SJSA1 (cell line): ENCODE data around the gene PDLIM7. TPM values are rescaled to one million over a fixed set of nuclear protein-coding genes. Genes with fewer than 3 reads are reported as not detected.

Source experiments
- DNase-seq, 2 experiments: peaks; one replicate each; pipeline ENCODE4 v3.0.0-alpha.2; 2015 to 2020; ENCODE audit warnings: low spot score in 2 of 2, low read depth in 1 of 2
- H3K27ac ChIP-seq: fragments of 250-450 bp; sonication (Bioruptor Pico); 2 replicates; pipeline ENCODE4 v1.5.1; 2020; ENCODE audit warnings: mild to moderate bottlenecking, moderate library complexity
- H3K27me3 ChIP-seq: fragments of 250-450 bp; sonication (Bioruptor Pico); replicated peaks from 2 replicates; pipeline ENCODE4 v1.5.1; 2020; ENCODE audit warnings: mild to moderate bottlenecking, moderate library complexity
- H3K36me3 ChIP-seq: fragments of 250-450 bp; sonication (Bioruptor Pico); 2 replicates; pipeline ENCODE4 v1.5.1; 2020; ENCODE audit warnings: mild to moderate bottlenecking
- H3K4me1 ChIP-seq: fragments of 250-450 bp; sonication (Bioruptor Pico); replicated peaks from 2 replicates; pipeline ENCODE4 v1.6.1; 2021; ENCODE audit warnings: mild to moderate bottlenecking
- H3K4me3 ChIP-seq: fragments of 250-450 bp; sonication (Bioruptor Pico); 2 replicates; pipeline ENCODE4 v1.5.1; 2020; ENCODE audit warnings: mild to moderate bottlenecking
- H3K9me3 ChIP-seq: fragments of 250-450 bp; sonication (Bioruptor Pico); replicated peaks from 2 replicates; pipeline ENCODE4 v1.5.1; 2020; ENCODE audit warnings: mild to moderate bottlenecking
- total RNA-seq: library from RNA; depleted of rRNA; stranded (reverse); fragments of >200 nt; shearing (Covaris generic); gene quantifications from 2 replicates; pipeline ENCODE4 v1.2.3, GENCODE V29; 2014

The PDLIM7 gene
- total RNA-seq, 1 experiment from 2014 or later = 274 TPM

DNA sequence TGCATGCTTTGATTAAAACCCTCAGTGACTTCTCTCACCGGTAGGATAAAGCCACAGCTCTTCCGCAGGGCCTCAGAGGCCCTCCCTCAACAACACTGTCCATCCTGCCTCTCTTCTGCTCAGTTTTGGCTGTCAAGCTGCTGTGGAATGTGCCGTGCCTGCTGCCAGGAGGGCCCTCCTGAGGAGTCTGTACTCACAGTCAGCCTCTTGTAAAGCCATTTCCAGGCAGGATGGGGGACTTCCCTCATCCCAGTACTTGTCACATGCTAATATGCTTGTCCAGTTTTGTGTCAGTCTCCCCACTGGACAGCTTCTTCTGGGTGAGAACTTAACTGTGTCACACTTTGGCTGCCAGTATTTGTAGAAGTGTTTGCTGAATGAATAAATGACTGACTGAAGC lies 33.2 kb upstream of the PDLIM7 start:
- no peak for DNase-seq
- H3K36me3 ChIP-seq = peaks cover 92% of the 10 kb centered on the region
- no peaks in the 10 kb centered on the region for H3K27me3 ChIP-seq

DNA sequence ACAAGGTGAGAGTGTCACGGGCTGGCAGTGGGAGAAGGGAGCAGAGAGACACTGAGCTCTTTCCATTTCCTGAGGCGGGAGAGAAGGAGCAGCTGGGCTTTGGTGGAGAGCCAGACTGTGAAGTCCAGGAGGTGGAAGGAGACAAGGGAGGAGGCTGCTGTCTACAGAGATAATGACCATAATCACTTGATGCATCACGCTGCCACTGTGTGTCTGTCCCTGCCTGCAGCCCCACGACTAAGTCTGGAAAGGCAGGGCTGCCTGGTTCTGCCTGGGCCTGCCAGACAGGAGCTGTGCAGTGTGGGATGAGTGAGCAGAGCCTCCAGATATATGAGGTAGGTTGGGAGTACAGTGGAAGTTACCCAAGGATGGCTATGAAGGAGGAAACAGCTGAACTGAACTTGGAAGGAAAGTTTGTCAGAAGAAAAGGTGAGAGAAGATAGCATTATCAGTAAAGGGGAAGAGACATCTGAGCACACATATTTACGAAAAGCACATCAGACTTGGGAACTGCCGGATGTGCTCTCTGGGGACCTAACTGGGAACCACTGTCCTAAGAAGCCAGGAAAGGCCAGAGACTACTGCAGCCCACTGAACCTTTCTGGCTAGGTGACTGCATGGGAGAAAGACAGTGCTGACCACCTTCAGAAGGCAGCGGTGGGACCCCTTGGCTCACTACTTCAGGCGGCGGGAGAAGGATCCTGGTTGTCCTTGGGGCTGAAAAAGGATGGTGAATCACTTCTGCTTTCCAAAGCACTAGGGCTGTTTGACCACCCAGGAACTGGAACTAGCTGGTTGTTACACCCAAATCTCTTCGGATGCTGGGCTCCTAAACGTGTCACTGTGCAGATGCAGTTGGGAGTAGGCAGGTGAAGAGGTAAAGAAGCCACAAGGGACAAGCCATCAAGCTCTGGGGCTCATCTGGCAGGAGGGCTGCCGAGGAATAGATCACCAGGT lies 32.1 kb upstream of the PDLIM7 start:
- Histone ChIP-seq H3K4me1 (no peaks in the 10 kb centered on the region), H3K36me3 (peaks cover 92% of the 10 kb centered on the region), H3K4me3 (no peak overlapping the region), H3K27me3 (no peaks in the 10 kb centered on the region), H3K9me3 (no peaks in the 10 kb centered on the region), H3K27ac (no peak overlapping the region)
- DNase-seq = no peak

More for the DNA sequence above, 33.2 kb upstream of the PDLIM7 start:
- Histone ChIP-seq H3K9me3 (no peaks in the 10 kb centered on the region), H3K4me1 (no peaks in the 10 kb centered on the region), H3K4me3 (no peak overlapping the region), H3K27ac (no peak overlapping the region)

DNA sequence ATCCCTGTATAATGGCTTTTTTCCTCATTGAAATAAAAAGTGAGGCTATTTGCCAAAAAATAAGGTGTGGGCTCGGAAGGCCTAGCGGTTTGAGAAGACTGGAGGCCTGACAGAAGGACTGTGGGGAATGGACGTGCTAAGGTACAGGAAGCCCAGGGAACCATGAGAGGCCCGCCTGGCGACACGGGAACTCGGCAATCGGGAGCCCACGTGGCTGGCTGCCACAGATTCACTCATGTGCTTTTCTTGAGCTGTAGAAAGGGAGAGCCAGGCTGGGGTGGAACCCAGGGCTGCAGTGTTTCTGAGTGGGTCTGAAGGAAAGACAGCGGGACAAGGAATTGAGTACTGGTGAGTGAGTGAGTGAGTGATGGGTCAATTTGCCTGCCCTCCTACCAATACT lies 31.2 kb upstream of the PDLIM7 start:
- no peaks in the 10 kb centered on the region for H3K9me3 ChIP-seq
- DNase-seq = no peak
- H3K36me3 ChIP-seq = peaks cover 94% of the 10 kb centered on the region
- H3K27ac ChIP-seq = no peak overlapping the region
- H3K4me1 ChIP-seq = no peaks in the 10 kb centered on the region
- H3K4me3 ChIP-seq = no peak overlapping the region
- no peaks in the 10 kb centered on the region for H3K27me3 ChIP-seq

DNA sequence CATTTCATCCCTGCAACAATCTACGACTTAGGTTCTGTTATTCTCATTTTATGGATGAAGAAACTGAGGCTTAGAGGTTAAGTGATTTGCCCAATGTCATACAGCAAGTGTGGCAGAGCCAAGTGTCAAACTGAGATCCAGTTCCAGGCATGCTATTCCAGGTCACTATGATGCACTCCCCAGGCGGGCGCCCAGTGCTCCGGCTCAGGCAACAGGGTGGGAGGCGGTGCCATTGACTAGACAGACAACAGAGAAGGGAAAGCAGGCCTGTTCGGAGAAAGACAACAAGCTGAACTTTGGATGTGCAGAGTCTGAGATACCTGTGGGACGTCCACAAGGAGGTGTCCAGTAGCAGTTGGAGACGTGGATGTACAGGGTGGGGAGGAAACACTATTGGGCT lies 30.2 kb upstream of the PDLIM7 start:
- Histone ChIP-seq H3K27me3 (no peaks in the 10 kb centered on the region), H3K36me3 (peaks cover 98% of the 10 kb centered on the region), H3K4me1 (no peaks in the 10 kb centered on the region), H3K4me3 (no peak overlapping the region), H3K9me3 (no peaks in the 10 kb centered on the region), H3K27ac (no peak overlapping the region)
- DNase-seq = no peak

DNA sequence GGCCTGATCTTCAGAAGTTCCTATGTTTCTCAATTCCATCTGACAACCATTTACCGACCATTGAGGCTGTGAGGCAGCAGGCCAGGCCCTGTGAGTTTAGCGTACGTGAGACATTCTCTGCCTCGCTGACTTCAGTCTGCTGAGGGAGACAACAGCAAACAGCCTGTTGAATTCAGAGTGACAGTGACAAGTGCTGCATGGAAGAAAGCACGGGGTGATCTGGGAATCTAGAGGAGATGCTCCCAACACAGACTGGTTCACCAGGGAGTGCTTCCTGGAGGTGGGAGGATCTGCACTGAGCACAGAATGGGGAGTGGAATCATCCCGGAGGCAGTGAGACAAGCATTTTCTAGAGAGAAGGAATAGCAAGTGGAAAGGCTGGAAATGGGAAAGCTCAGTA lies 29.4 kb upstream of the PDLIM7 start:
- no peak overlapping the region for H3K27ac ChIP-seq

DNA sequence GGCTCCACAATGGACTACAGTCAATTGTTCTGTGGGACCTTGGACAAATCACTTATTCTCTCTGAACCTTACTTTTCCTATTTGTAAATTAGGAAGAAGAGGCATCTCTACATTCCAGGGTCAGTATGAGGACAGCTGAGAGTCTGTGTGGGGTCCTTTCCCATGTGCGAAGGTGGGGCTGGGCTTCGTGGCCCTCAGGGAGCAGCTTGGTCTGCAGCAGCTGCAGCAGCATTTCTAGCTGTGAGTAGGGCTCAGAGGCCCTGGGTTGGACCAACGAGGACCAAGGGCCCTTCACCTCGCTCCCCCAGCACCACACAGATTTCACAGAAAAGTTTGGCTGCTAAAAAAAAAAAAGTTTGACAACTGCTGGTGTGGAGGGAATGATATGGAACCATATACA lies 28.8 kb upstream of the PDLIM7 start:
- H3K4me3 ChIP-seq = no peak overlapping the region
- H3K4me1 ChIP-seq = no peaks in the 10 kb centered on the region
- H3K27me3 ChIP-seq = no peaks in the 10 kb centered on the region
- H3K27ac ChIP-seq = no peak overlapping the region
- H3K9me3 ChIP-seq = no peaks in the 10 kb centered on the region
- no peak for DNase-seq
- peaks cover 95% of the 10 kb centered on the region for H3K36me3 ChIP-seq

More for the DNA sequence above, 29.4 kb upstream of the PDLIM7 start:
- Histone ChIP-seq H3K27me3 (no peaks in the 10 kb centered on the region), H3K36me3 (peaks cover 94% of the 10 kb centered on the region), H3K4me1 (no peaks in the 10 kb centered on the region), H3K4me3 (no peak overlapping the region), H3K9me3 (no peaks in the 10 kb centered on the region)
- no peak for DNase-seq

DNA sequence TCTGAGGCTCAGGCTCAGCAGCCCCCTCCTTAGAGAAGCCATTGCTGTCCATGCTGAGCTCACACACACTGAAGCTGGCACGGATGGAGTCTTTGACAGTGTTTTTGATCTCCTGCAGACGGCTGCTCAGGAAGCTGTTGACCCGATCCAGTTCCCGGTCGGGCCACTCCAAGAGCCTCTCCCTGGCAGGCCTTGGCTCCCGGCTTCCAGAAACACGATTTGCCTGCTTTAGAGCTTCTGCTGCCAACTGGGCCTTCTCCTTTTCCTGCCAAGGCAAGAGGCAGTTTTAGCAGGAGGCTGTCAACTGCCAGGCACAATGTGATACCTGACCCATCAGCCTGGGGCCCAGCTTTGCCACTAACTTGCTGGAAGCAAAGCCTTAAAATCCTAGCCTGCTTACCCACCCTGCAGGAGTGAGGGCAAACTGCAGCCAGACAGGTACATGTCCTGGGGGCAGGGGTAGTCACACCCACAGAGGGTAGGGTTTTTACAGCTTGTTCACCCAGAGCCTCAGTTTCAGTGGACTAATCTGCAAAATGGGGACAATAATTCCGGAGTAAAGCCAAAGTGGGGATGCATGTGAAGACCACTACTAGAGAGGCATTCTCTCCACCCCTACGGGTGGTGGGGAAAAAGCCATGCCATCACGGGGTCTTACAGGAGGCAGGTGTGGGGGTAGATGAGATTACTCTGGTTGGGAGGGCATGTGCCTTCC lies 27.7 kb upstream of the PDLIM7 start:
- Histone ChIP-seq H3K9me3 (no peaks in the 10 kb centered on the region), H3K4me1 (no peaks in the 10 kb centered on the region), H3K27ac (no peak overlapping the region), H3K36me3 (peaks cover 95% of the 10 kb centered on the region), H3K27me3 (no peaks in the 10 kb centered on the region), H3K4me3 (no peak overlapping the region)
- DNase-seq = no peak

DNA sequence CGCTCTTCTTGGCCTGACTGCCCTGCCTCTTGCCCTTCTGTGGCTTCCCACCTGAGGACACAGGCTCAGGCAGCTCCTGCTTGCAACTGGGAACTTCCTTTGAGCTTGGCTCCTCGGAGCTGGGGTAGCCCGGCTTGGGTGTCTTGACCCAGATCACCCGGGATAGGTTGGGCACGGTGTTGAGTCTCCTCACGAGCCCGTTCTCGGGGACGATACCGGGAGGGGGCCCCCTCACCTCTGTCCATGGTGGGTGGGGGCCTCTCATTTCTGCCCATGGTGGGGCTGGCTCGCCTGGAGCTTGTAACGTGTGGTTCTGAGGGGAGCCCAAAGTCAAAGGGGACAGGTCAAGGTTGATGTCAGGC lies 27.1 kb upstream of the PDLIM7 start:
- H3K27me3 ChIP-seq = no peaks in the 10 kb centered on the region
- DNase-seq = no peak
- H3K27ac ChIP-seq = no peak overlapping the region
- no peak overlapping the region for H3K4me3 ChIP-seq
- H3K4me1 ChIP-seq = no peaks in the 10 kb centered on the region
- peaks cover 95% of the 10 kb centered on the region for H3K36me3 ChIP-seq
- H3K9me3 ChIP-seq = no peaks in the 10 kb centered on the region

DNA sequence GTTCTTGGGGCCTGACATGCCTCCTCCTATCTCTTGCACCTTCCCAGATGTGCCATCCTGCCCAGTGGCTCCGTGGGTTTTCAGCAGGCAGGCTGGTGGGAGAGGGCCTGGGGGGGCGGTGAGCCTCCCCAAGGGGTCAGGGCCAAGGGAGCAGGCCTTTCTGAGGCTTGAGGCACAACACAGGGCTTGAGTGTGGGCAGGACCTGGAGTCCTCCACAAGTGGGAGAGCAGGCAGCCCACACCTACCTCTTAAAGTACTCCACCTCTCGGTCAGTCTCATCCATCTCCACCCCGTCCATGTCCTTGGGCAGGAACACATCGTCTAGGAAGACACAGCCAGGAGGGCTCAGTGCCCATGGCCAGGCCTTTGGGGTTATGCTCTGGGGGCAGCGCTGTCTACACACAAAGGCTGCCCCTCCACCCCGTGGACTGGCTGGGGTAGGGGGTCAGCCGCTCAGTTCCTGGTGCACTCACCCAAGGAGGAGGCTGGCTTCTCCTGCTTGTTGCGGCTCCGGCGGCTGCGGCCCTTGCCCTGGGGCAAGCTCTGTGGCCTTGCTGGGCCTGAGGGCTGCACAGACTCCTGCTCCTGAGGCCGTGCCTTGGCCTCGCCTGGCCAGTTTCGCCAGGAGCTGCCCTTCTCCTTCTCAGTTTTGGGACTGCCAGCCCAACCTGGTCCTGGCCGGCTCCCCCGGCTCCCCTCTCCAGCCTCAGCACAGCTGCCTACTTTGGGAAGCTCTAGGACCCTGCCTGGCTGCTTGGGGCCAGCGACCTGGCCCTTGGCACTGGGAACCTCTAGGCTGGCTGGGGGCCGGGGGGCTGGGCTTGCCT lies 26.5 kb upstream of the PDLIM7 start:
- Histone ChIP-seq H3K36me3 (peaks cover 95% of the 10 kb centered on the region), H3K27me3 (no peaks in the 10 kb centered on the region), H3K9me3 (no peaks in the 10 kb centered on the region), H3K4me1 (peaks cover 5% of the 10 kb centered on the region), H3K27ac (no peak overlapping the region), H3K4me3 (no peak overlapping the region)
- no peak for DNase-seq

DNA sequence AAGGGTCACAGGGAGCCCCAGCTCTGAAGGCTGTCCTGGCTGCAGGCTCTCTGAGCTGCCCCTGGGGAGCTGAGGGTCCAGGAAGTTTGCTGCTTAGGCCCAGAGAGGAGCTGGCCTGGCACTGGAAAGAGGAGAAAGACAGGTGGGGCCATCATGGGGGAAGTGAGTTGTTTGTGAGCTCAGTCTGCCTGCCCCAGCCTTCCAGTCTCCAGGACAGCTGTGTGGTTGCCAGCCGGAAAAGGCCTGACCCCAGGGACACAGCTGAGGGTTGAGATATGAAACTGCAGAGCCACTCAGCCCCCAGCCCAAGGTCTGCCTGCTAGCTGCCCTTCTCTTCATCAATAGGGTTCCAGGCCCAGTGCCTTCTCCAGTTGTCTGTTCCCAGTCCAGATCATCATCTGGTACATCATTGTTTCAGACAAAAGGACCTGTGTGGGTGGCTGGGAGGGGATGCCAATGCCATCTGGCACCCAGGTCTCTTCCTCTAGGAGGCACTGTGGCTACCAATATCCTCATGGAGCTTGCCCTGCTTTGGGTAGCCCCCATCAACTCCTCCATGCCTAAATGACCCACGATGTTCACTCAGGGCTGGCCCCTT lies 23.6 kb upstream of the PDLIM7 start:
- Histone ChIP-seq H3K9me3 (no peaks in the 10 kb centered on the region), H3K4me3 (no peak overlapping the region), H3K36me3 (peaks cover 77% of the 10 kb centered on the region), H3K4me1 (peaks cover 8% of the 10 kb centered on the region), H3K27ac (no peak overlapping the region), H3K27me3 (no peaks in the 10 kb centered on the region)
- no peak for DNase-seq

DNA sequence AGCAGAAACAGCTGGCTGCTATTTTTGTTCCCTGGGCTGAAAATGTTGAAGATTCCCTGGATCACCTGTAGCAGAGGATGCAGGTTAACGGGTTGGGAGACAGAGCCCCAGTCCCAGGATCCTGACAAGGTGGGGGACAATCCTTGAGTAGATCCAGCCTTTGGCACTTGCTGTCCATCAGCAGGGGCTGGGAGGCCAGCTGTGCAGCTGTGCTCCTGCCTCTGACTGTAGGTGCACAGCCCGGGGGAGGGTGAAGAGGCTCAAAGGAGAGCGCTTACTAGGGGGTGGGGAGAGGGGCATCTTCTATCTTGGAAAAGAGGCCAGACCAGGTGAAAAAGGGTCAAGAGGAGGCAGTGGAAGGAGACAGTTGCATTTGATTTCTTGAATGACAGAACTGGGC lies 22.9 kb upstream of the PDLIM7 start:
- H3K4me1 ChIP-seq = peaks cover 14% of the 10 kb centered on the region
- no peak overlapping the region for H3K27ac ChIP-seq
- H3K27me3 ChIP-seq = no peaks in the 10 kb centered on the region
- DNase-seq = no peak
- H3K36me3 ChIP-seq = peaks cover 77% of the 10 kb centered on the region
- H3K9me3 ChIP-seq = no peaks in the 10 kb centered on the region
- no peak overlapping the region for H3K4me3 ChIP-seq

DNA sequence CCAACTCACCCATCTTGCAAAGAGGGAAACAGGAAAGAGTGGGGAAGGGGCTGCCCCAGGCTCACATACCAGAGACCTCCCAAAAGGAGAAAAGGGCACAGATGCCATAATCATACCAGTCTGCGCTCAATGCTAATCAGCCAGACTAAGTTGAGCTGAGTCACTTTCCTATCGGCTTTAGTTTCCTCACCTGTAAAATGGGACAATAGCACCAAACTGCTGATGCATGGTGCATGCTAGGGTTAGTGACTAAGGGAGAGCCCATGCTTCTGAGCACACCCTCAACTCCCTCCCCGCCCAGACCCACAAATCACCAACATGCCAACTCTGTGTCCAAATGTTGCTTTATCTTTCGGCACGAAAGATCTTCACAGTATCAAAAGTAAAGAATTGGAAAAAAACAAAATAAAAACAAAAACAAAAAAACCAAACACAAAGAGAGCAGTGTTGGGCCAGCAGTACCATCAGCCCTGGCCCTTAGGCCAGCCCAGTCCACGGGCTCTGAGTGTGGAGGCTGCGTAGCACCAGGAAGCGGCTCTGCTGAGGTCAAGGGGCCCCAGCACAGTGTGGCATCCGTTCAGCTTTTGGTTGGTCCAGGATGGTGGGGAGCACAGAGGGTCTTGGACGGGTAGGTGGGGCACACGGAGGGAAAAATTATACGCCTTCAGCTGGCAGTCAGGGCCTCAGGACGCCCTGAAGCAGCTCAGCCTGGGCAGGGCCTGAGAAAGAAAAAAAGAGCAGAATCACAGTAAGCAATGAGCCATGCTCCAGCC lies 22.2 kb upstream of the PDLIM7 start:
- no peak overlapping the region for H3K27ac ChIP-seq
- no peak overlapping the region for H3K4me3 ChIP-seq
- no peak for DNase-seq
- no peaks in the 10 kb centered on the region for H3K9me3 ChIP-seq
- no peaks in the 10 kb centered on the region for H3K27me3 ChIP-seq
- H3K4me1 ChIP-seq = peaks cover 14% of the 10 kb centered on the region
- H3K36me3 ChIP-seq = peaks cover 77% of the 10 kb centered on the region
